ENCODE results near the gene TBX1. TPM values are rescaled to one million over a fixed set of nuclear protein-coding genes. Genes with fewer than 3 reads are reported as not detected.

The TBX1 gene
- total and polyA plus RNA-seq, 2 of the 13 experiments (the other 11 are each of a cell fraction or from before 2014, with no cell fraction given): not detected

- FAIRE-seq: no peak
Measured at GRCh38 chr22:19746726-19747125, 13.9 kb upstream of the TBX1 start.

More at GRCh38 chr22:19746726-19747125, 13.9 kb upstream of the TBX1 start:
- Histone ChIP-seq H3K9me3 (ENCODE audit: low read length) (no peaks in the 10 kb centered on the region), H2AFZ (ENCODE audit: low read length) (no peak overlapping the region), H3K36me3 (replicated peaks in 1 of 2; ENCODE audit: control insufficient read depth in 1 of 2, insufficient read depth in 2 of 2, low read length in 2 of 2) (no peaks in the 10 kb centered on the region), H3K4me3 (replicated peaks in 1 of 3; ENCODE audit: insufficient read depth in 1 of 3, low read depth in 2 of 3, low read length in 3 of 3) (no peak overlapping the region), H3K79me2 (ENCODE audit: insufficient read depth, low read length) (no peaks in the 10 kb centered on the region), H4K20me1 (ENCODE audit: insufficient read depth, low read length) (no peaks in the 10 kb centered on the region), H3K4me1 (ENCODE audit: insufficient read depth, low read length) (0 out of 2 replicates have a peak, but pooled peaks cover 6% of the 10 kb centered on the region), H3K27me3 (ENCODE audit: control insufficient read depth in 1 of 2, insufficient read depth in 2 of 2, low read length in 2 of 2) (peaks cover 27 to 94% of the 10 kb centered on the region in 2 experiments), H3K4me2 (ENCODE audit: low read depth, low read length) (no peak overlapping the region), H3K27ac (ENCODE audit: extremely low read length, insufficient read depth, low read length) (no peak overlapping the region), H3K9ac (ENCODE audit: insufficient read depth, low read depth, low read length) (no peak overlapping the region)
- POLR2A ChIA-PET: no interaction called here
- whole genome bisulfite sequencing (ENCODE audit: low lambda C conversion rate): no CpG with 5 or more reads among the region's 13 CpGs
- in situ Hi-C loops (cut with HindIII; ENCODE audit: extremely low pct_ligation_motif_present, low pct_unique_long_range_greater_than_20kb): no loop called here
- intact Hi-C loops (cut with micrococcal nuclease; ENCODE audit: unreplicated experiment): no loop called here
- ATAC-seq (no peak), DNase-seq (ENCODE audit: low spot score) (no peak)
- no TSS peak for BruUV-seq (replicated peaks)
- TF ChIP-seq ZNF841 (CRISPR knock-in tag; IDR thresholded peaks at IDR 0.05; ENCODE audit: borderline replicate concordance) (no peak), ZNF639 (CRISPR knock-in tag; conservative IDR thresholded peaks at IDR 0.05) (no peak), ZNF558 (CRISPR knock-in tag; IDR thresholded peaks at IDR 0.05; ENCODE audit: borderline replicate concordance) (no peak), FOSL2 (CRISPR knock-in tag; IDR thresholded peaks at IDR 0.05) (no peak), RFX3 (CRISPR knock-in tag; IDR thresholded peaks at IDR 0.05) (no peak), RFXANK (CRISPR knock-in tag; IDR thresholded peaks at IDR 0.05) (no peak), AKAP8 (CRISPR knock-in tag; IDR thresholded peaks at IDR 0.05) (no peak), ZFP90 (CRISPR knock-in tag; IDR thresholded peaks at IDR 0.05; ENCODE audit: borderline replicate concordance) (no peak), ZBTB34 (CRISPR knock-in tag; IDR thresholded peaks at IDR 0.05) (no peak), NRL (CRISPR knock-in tag; IDR thresholded peaks at IDR 0.05; ENCODE audit: borderline replicate concordance) (no peak), ISL2 (CRISPR knock-in tag; IDR thresholded peaks at IDR 0.05) (no peak), ZNF75D (CRISPR knock-in tag; IDR thresholded peaks at IDR 0.05; ENCODE audit: borderline replicate concordance) (no peak), RFX5 (IDR thresholded peaks at IDR 0.05; ENCODE audit: low read depth, low read length) (no peak), ZNF687 (CRISPR knock-in tag; IDR thresholded peaks at IDR 0.05) (no peak), MZF1 (CRISPR knock-in tag; IDR thresholded peaks at IDR 0.05; ENCODE audit: borderline replicate concordance) (no peak), SP140L (CRISPR knock-in tag; IDR thresholded peaks at IDR 0.05; ENCODE audit: borderline replicate concordance) (no peak), NCOR1 (IDR thresholded peaks at IDR 0.05; ENCODE audit: borderline replicate concordance, low read length) (no peak), MYPOP (CRISPR knock-in tag; IDR thresholded peaks at IDR 0.05) (no peak)
- CTCF ChIA-PET (ENCODE audit: low intra/inter-chr PET ratio, low total read pairs): no interaction called here
